ENCODE results near the gene ASCL3.

DNA sequence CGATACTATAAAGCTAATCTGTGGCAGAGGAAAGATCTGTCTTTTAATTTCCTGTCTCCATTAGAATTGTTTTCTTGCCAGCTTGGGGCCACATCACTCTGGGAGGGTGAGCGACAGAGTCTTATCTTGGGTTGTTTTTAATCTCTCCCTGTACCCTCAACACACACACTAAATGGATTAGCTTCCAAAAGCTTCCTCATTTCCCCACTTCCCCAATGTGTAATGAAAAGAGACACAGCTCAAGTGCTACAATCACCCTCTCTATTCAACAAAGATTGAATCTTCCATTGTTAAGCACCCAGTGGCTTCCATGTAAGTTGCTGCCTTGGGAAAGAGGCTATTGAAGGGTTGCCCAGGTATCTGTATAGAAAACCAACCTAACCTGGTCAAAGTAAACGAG, 6.1 kb upstream of the ASCL3 start:
- no peak for TF ChIP-seq EZH2 (IDR thresholded peaks at IDR 0.05; ENCODE audit: low read length, missing control alignments)
- TF ChIP-seq, protein P1, sequence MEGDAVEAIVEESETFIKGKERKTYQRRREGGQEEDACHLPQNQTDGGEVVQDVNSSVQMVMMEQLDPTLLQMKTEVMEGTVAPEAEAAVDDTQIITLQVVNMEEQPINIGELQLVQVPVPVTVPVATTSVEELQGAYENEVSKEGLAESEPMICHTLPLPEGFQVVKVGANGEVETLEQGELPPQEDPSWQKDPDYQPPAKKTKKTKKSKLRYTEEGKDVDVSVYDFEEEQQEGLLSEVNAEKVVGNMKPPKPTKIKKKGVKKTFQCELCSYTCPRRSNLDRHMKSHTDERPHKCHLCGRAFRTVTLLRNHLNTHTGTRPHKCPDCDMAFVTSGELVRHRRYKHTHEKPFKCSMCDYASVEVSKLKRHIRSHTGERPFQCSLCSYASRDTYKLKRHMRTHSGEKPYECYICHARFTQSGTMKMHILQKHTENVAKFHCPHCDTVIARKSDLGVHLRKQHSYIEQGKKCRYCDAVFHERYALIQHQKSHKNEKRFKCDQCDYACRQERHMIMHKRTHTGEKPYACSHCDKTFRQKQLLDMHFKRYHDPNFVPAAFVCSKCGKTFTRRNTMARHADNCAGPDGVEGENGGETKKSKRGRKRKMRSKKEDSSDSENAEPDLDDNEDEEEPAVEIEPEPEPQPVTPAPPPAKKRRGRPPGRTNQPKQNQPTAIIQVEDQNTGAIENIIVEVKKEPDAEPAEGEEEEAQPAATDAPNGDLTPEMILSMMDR (conservative IDR thresholded peaks at IDR 0.05 in 1 of 2, IDR thresholded peaks at IDR 0.05 in 1 of 2; ENCODE audit: low read depth in 1 of 2, low read length in 2 of 2) = no peak

All from fibroblast of lung (primary cell).